Measurements from ENCODE around the gene IFNGR1.
"Not testable (repeated sequence)": the region's sequence is repeated elsewhere in the genome, so short reads cannot be mapped to it uniquely, and the experiment has no call there.

IFNGR1 gene

GRCh38 chr6:137213813-137214212 lies 5.4 kb downstream of the IFNGR1 start:
- DNase-seq (ENCODE audit: low spot score) (no peak), FAIRE-seq (no peak)

DNA sequence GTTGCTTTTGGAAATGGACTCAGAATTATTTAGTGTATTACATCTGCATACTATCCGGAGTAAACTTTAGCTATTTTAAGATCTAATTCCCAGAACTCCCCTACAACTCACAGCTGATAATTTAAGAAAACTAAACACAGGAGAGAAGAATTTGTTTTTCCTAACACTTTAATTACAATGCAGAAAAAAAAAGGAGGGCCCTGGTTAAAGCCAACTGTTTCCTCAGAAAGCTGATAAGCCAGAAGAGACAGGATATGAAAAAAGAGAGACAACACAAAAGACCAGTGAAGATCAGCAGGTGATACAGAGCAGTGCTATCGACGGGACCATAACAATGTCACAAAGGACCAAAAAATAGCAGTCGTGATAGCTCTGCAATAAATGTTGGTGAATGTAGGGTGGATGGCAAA lies 5.8 kb downstream of the IFNGR1 start:
- DNase-seq (ENCODE audit: low spot score) (no peak), FAIRE-seq (no peak)

GRCh38 chr6:137211910-137212309 lies 7.3 kb downstream of the IFNGR1 start:
- DNase-seq (ENCODE audit: low spot score) (no peak), FAIRE-seq (no peak)

DNA sequence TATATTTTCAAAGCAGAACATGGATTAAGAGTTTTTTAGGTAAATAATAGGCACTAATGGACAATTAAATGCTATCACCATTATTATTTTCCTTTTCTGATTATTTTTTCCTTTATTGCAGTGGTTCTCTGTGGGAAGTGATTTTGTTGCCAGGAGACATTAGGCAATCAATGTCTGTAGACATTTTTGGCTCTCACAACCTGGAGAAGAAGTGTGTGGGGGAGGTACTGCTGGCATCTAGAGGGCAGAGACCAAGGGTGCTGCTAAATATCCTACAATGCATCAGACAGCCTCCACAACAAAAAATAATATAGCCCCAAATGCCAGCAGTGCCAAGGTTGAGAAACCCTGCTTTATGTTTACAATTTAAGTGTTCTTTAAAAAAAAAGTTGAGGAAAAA lies 8.3 kb downstream of the IFNGR1 start:
- FAIRE-seq (no peak), DNase-seq (ENCODE audit: low spot score) (no peak)

GRCh38 chr6:137208279-137208678 lies 10.9 kb downstream of the IFNGR1 start:
- FAIRE-seq (no peak), DNase-seq (ENCODE audit: low spot score) (no peak)

GRCh38 chr6:137207457-137207856 lies 11.7 kb downstream of the IFNGR1 start:
- not testable (repeated sequence) for DNase-seq (ENCODE audit: low spot score); FAIRE-seq

- FAIRE-seq (no peak), DNase-seq (ENCODE audit: low spot score) (no peak)
These were observed 12.6 kb downstream of the IFNGR1 start for GRCh38 chr6:137206577-137206976.

GRCh38 chr6:137203256-137203655 lies 15.9 kb downstream of the IFNGR1 start:
- FAIRE-seq, result no peak

GRCh38 chr6:137202078-137202477 lies 17.1 kb downstream of the IFNGR1 start:
- no peak for FAIRE-seq
- no peak for DNase-seq (ENCODE audit: low spot score)

More at GRCh38 chr6:137203256-137203655, 15.9 kb downstream of the IFNGR1 start:
- DNase-seq (ENCODE audit: low spot score), result no peak

DNA sequence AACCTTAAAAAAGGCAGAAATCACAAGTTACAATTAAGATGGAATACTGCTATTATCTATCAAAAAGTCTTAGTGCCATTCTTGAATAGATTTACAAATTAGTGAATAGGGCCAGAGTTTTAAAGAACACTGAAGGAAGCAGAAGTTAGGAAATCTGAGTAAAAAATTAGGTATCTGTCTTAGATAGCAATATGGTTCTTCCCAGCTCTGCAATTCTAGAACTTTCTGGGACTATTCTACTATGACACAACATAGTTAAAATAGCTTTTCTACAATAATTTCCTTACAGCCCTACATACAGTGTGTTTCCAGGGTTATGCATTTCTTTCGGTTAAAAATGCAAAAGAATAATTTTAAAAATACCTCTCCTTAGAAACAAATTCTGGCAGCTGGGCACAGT lies 18.2 kb downstream of the IFNGR1 start:
- DNase-seq (ENCODE audit: low spot score) (no peak), FAIRE-seq (no peak)

DNA sequence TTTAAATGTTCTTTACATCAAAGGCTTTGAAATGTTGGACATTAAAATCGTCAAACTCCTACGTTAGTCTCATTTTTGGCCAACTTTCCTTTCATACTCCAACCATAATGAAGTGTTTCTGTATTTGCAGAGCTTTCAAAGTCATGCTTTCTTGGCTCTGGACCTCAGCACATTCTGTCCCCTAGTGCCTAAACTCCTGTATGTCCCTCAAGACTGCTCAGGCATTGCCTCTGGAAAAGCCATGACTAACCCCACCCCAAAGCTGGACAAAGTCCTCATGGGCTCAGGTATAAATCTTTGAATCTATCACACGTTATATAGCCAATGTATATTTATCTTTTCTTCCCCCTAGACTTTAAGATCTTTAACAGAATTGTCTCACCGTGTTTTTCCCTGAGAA lies 18.9 kb downstream of the IFNGR1 start:
- FAIRE-seq (no peak), DNase-seq (ENCODE audit: low spot score) (no peak)

- FAIRE-seq (no peak), DNase-seq (ENCODE audit: low spot score) (no peak)
These were observed 21.2 kb downstream of the IFNGR1 start for GRCh38 chr6:137197684-137198645.

GRCh38 chr6:137193256-137194070 lies 25.7 kb downstream of the IFNGR1 start:
- DNase-seq (ENCODE audit: low spot score), result no peak
- no peak for FAIRE-seq

DNA sequence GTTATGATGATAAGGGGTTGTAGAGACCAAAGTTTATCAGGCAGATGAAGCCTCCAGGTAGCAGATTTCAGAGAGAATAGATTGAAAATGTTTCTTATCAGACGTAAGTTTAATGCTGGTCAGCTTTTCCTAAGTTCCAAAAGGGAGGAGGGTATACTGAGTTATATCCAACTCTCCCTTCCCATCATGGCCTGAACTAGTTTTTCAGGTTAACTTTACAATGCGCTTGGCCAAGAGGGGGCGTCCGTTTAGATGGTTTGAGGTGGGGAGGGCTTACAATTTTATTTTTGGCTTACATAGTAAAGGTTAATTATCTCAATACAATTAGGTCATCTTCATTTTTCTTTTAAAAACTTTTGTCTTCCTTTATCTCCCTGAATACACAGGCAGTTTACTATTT lies 26.4 kb downstream of the IFNGR1 start:
- no peak for FAIRE-seq
- no peak for DNase-seq (ENCODE audit: low spot score)

DNA sequence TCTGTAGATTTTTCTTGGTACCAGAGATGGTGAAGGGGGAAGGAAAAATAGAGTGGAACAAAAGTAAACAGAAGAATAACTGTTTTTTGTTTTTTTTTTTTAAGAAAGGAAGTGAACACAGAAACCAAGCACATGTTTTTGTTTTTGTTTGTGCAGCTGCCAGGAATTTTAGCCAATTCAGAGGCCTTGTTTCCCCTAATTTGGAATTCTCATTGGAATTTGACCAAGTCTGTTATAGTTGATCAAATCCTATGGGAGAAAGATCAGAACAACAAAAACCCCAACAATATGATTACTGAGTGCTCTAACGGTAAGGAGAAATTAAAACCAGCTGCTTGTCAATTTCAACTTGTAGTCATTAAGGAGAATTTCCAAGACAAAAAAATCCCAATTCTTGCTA lies 27.5 kb downstream of the IFNGR1 start:
- FAIRE-seq (no peak), DNase-seq (ENCODE audit: low spot score) (no peak)

DNA sequence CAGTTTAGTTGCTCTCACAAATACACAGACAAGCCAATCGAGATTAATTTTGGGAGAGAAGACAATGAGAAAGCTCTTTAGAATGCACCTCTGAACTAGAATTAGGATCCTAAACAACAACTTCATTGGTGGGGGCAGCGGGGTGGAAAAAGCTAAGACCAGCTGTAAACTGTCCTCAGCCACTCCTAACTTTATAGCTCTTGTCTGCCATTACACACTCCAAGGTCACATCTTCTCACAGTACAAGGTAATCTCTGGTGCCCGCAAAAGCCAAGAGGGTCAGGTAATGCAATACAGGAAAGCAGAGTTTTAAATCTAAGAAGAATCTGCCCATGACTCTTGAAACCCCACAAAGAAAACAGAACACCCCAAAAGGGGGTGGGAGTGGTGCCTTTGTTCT lies 27.9 kb downstream of the IFNGR1 start:
- DNase-seq (ENCODE audit: low spot score) (no peak), FAIRE-seq (no peak)

DNA sequence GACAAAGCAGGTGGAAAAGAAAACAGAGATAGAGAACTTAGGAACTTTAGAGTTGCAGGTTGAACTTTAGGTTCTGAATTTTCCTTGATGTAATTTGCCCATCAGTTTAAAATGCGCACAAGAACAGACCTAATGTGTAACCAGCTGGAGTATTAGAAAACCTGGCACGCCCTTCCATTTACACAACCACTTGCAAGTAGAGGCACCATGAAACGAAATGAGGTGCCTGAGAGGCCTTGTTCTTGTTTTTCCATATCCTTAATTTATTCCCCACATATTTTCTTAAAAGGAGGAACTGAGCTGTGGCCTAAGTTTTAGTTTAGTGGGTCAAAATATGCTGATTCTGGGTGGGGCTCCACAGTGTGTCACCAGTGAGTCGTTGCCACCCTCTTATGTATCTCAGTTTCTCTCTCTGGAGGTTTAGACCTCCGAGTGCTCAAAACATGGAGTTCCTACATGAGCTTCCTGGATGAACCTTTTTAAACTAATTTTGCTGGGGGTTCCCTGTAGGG lies 28.5 kb downstream of the IFNGR1 start:
- DNase-seq (ENCODE audit: low spot score) (no peak), FAIRE-seq (no peak)

DNA sequence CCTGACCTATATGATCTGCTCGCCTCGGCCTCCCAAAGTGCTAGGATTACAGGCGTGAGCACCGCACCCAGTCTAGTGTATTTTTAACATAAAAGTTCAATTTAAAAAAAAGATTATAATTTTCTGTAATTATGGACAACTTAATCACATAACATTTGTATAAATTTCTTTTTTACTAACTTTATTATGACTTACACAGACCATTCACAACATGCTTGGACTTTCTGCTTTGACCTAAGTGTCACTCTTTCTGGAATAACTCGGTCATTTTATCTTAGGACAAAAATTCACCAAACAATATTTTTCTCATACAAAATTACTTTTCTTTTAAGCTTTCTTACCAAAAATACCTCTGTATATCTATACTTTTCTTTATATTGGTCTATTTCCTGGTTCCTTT lies 30.3 kb downstream of the IFNGR1 start:
- FAIRE-seq, result no peak
- DNase-seq (ENCODE audit: low spot score), result no peak

- no peak for FAIRE-seq
- DNase-seq (ENCODE audit: low spot score), result no peak
These were observed 33.9 kb downstream of the IFNGR1 start for GRCh38 chr6:137185290-137185689.

GRCh38 chr6:137182654-137183073 lies 36.5 kb downstream of the IFNGR1 start:
- no peak for FAIRE-seq

DNA sequence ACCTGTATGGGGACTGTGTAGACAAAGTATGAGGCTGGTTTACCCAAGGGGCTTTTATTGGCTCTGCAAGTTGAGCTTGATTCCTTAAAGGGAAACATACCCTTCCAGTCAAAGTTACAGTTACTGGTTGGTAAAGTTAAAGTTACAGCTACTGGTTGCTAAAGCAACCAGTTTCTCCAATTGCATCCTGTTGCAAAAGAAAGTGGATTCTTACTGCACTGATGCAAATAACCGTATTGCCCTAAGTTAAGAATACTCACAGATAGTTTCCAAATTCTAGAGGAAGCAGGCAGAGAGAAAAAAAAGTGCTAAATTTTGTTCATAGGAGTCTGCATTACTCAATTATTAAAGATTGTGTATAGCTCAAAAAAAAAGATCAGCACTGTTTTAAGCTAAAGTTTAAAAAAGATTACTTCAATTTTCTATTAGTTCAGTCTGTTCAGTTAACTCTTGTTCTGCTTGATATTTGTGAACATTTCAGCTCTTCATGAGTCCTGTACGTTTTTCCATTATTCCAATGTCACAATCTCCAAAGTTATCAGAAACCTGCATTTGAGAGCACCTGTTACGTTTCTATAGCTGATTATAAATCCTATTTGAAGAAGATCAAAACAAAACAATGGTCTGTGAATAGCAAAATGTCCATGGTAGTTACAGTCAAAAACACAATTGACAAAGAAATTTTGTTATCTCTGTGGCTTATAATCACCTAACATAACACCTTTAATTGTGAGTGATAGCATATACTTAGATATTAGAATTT lies 37.1 kb downstream of the IFNGR1 start:
- DNase-seq (ENCODE audit: low spot score) (no peak), FAIRE-seq (no peak)

More at GRCh38 chr6:137182654-137183073, 36.5 kb downstream of the IFNGR1 start:
- no peak for DNase-seq (ENCODE audit: low spot score)
